ENCODE data around the gene SGPP1. TPM values are rescaled to one million over a fixed set of nuclear protein-coding genes. Genes with fewer than 3 reads are reported as not detected.

SGPP1 gene
- total and polyA plus RNA-seq, 10 of the 15 experiments (the other 5 are each of a cell fraction or from before 2014, with no cell fraction given) = 3.5 to 37.7 (median 25.5) TPM

DNA sequence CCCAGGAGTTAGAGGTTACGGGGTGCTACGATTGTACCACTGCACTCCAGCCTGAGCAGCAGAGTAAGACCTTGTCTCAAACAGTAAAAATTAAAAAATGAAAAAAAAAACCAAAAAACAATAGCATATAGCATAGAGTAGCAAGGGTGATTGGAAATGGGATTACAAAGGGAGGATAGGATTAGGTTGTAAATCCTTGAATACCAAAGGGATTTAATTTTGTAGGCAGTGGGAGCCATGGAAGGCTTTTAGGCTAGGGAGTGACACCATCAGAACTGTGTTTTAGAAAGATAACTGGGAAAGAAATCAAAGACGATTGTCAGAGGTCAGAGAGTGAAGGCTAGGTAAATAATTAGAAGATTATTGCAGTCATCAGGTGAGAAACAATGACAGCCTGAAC is 2.8 kb upstream of the SGPP1 start:
- Histone ChIP-seq H3K79me2 (ENCODE audit: control insufficient read depth, insufficient read depth, low read length) (peaks cover 20% of the 10 kb centered on the region), H3K27ac (ENCODE audit: control insufficient read depth, insufficient read depth) (no peak overlapping the region), H2AFZ (ENCODE audit: control insufficient read depth, low read depth, low read length) (no peak overlapping the region), H3K9ac (ENCODE audit: control insufficient read depth, insufficient read depth, low read length) (no peak overlapping the region), H3K9me3 (replicated peaks; ENCODE audit: control insufficient read depth, insufficient read depth, low read length) (no peaks in the 10 kb centered on the region), H3K27me3 (replicated peaks in 1 of 2; ENCODE audit: control insufficient read depth in 2 of 2, insufficient read depth in 2 of 2, low read length in 1 of 2) (no peaks in the 10 kb centered on the region), H4K20me1 (ENCODE audit: control insufficient read depth, insufficient read depth) (no peaks in the 10 kb centered on the region), H3K4me3 (no peak overlapping the region), H3K36me3 (ENCODE audit: control insufficient read depth in 2 of 2, insufficient read depth in 2 of 2, low read length in 1 of 2) (no peaks in the 10 kb centered on the region), H3K4me1 (ENCODE audit: control insufficient read depth, insufficient read depth, low read length) (peaks cover 3% of the 10 kb centered on the region; the same call in 1 of the 2 replicates), H3K4me2 (ENCODE audit: control insufficient read depth, insufficient read depth) (no peak overlapping the region)
- BruUV-seq (replicated peaks) = no TSS peak
- TF ChIP-seq IRF4 (IDR thresholded peaks at IDR 0.05; ENCODE audit: low read depth, low read length) = no peak
- no peak for TF ChIP-seq HDAC6 (IDR thresholded peaks at IDR 0.05; ENCODE audit: unreplicated experiment)
- no peak for TF ChIP-seq KAT2A (conservative IDR thresholded peaks at IDR 0.05; ENCODE audit: control insufficient read depth, low read depth, low read length)
- no peak for TF ChIP-seq POLR2AphosphoS2 (IDR thresholded peaks at IDR 0.05; ENCODE audit: low read depth, low read length)
- TF ChIP-seq, protein P1, sequence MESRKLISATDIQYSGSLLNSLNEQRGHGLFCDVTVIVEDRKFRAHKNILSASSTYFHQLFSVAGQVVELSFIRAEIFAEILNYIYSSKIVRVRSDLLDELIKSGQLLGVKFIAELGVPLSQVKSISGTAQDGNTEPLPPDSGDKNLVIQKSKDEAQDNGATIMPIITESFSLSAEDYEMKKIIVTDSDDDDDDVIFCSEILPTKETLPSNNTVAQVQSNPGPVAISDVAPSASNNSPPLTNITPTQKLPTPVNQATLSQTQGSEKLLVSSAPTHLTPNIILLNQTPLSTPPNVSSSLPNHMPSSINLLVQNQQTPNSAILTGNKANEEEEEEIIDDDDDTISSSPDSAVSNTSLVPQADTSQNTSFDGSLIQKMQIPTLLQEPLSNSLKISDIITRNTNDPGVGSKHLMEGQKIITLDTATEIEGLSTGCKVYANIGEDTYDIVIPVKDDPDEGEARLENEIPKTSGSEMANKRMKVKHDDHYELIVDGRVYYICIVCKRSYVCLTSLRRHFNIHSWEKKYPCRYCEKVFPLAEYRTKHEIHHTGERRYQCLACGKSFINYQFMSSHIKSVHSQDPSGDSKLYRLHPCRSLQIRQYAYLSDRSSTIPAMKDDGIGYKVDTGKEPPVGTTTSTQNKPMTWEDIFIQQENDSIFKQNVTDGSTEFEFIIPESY (IDR thresholded peaks at IDR 0.05) = no peak
- RAD21 ChIA-PET (ENCODE audit: unreplicated experiment) = interaction anchor here (0.9 kb wide), 1 partner anchor 39 kb away, joined by 3 read pairs; no protein-coding TSS in a partner anchor
- ATAC-seq (no peak), FAIRE-seq (no peak), DNase-seq (ENCODE audit: low read depth, low spot score) (no peak)
- POLR2A ChIA-PET = interaction anchor here (0.6 kb wide), 1 partner anchor 9 kb away, joined by 7 read pairs; no protein-coding TSS in a partner anchor
- SMC1A ChIA-PET (ENCODE audit: uncharacterized antibody, unreplicated experiment) = interaction anchor here (1.7 kb wide), 1 partner anchor 40 kb away, joined by 5 read pairs; no protein-coding TSS in a partner anchor
- WGBS (ENCODE audit: insufficient coverage, insufficient replicate concordance, low lambda C conversion rate, missing lambda C conversion rate) = 78% methylated on average over 3 of the region's 3 CpGs
- in situ Hi-C loops (cut with MboI) (no loop called here), intact Hi-C loops (cut with micrococcal nuclease; ENCODE audit: unreplicated experiment) (no loop called here)
- CTCF ChIA-PET = interaction anchor here (1.1 to 1.5 kb wide), 2 partner anchors 16 to 40 kb away, joined by 3 to 4 read pairs; no protein-coding TSS in a partner anchor
